A673 (cell line): ENCODE data around the gene RBM15. TPM values are rescaled to one million over a fixed set of nuclear protein-coding genes. Genes with fewer than 3 reads are reported as not detected.

Experiments
- BruUV-seq: library from RNA; stranded (reverse); fragments of 400-500 nt; replicated peaks from 2 replicates; lab custom pipeline; 2021; lab: Mats Ljungman, UMichigan
- CTCF ChIA-PET: fragments of 300-600 bp; sonication (Branson Sonifier 250); formaldehyde crosslinking; loops from one replicate; lab custom pipeline; 2022; ENCODE audit warnings: antibody characterized with exemption; lab: Charles Lee
- POLR2A ChIA-PET: fragments of 300-600 bp; sonication (Branson Sonifier 250); formaldehyde crosslinking; loops from one replicate; lab custom pipeline; 2022; ENCODE audit warnings: antibody characterized with exemption; ENCODE audit not compliant: low non-redundant PET; lab: Charles Lee
- DNase-seq: peaks from one replicate; pipeline ENCODE4 v3.0.0-alpha.2; 2015; ENCODE audit warnings: low spot score
- H3K27ac ChIP-seq: fragments of 200-600 bp; sonication (generic); 2 replicates; pipeline ENCODE4 v1.5.1; 2016; ENCODE audit warnings: mixed run types, low read depth, mild to moderate bottlenecking, mixed read lengths, antibody characterized with exemption, low read length; ENCODE audit not compliant: poor library complexity, severe bottlenecking
- H3K27me3 ChIP-seq: fragments of 200-600 bp; sonication (generic); replicated peaks from 2 replicates; pipeline ENCODE4 v1.6.1; 2017; ENCODE audit warnings: mixed run types, low read depth, mild to moderate bottlenecking, mixed read lengths, antibody characterized with exemption, low read length; ENCODE audit not compliant: insufficient read depth, poor library complexity
- H3K36me3 ChIP-seq: fragments of 200-600 bp; sonication (generic); 2 replicates; pipeline ENCODE4 v1.6.1; 2016; ENCODE audit warnings: mixed run types, mild to moderate bottlenecking, mixed read lengths, antibody characterized with exemption, low read length; ENCODE audit not compliant: insufficient read depth, poor library complexity, severe bottlenecking
- H3K4me1 ChIP-seq: fragments of 200-600 bp; sonication (generic); 2 replicates; pipeline ENCODE4 v1.6.1; 2017; ENCODE audit warnings: mixed run types, mild to moderate bottlenecking, mixed read lengths, antibody characterized with exemption, low read length; ENCODE audit not compliant: insufficient read depth, poor library complexity, severe bottlenecking
- H3K4me3 ChIP-seq: fragments of 200-600 bp; sonication (generic); 2 replicates; pipeline ENCODE4 v1.5.1; 2016; ENCODE audit warnings: low read depth, mixed run types, mild to moderate bottlenecking, mixed read lengths, low read length; ENCODE audit not compliant: poor library complexity, severe bottlenecking
- H3K9me3 ChIP-seq: fragments of 200-600 bp; sonication (generic); 2 replicates; pipeline ENCODE4 v1.6.1; 2016; ENCODE audit warnings: mixed run types, low read depth, mild to moderate bottlenecking, mixed read lengths, antibody characterized with exemption, low read length; ENCODE audit not compliant: poor library complexity, severe bottlenecking
- EZH2 ChIP-seq: fragments of 200-600 bp; sonication (generic); IDR thresholded peaks from 2 replicates; pipeline ENCODE4 v1.6.1; 2017; ENCODE audit warnings: borderline replicate concordance, low read depth, mild to moderate bottlenecking, mixed read lengths, antibody characterized with exemption, low read length; ENCODE audit not compliant: poor library complexity, severe bottlenecking
- intact Hi-C: fragments of 100-400 bp; cut with micrococcal nuclease; formaldehyde crosslinking; loops from one replicate; pipeline ENCODE4 v1.10.0; 2022; ENCODE audit not compliant: unreplicated experiment
- total RNA-seq: library from RNA; stranded (reverse); gene quantifications from 2 replicates; pipeline ENCODE4 v1.2.3, GENCODE V29; 2021
- TF ChIP-seq, protein P1 (sequence below): fragments of 300-800, 200-600 bp; sonication (generic); conservative IDR thresholded peaks from 2 replicates; pipeline ENCODE4 v1.5.1; 2017; ENCODE audit warnings: low read depth, mild to moderate bottlenecking, antibody characterized with exemption, low read length, moderate library complexity, mixed read lengths

The RBM15 gene
- total RNA-seq, 1 experiment from 2014 or later = 60.3 TPM

- Histone ChIP-seq H3K9me3 (no peaks in the 10 kb centered on the region), H3K27ac (no peak overlapping the region), H3K27me3 (no peaks in the 10 kb centered on the region), H3K4me3 (no peak overlapping the region), H3K4me1 (peaks cover 7% of the 10 kb centered on the region), H3K36me3 (peaks cover under 1% of the 10 kb centered on the region)
- no peak for DNase-seq
- TF ChIP-seq, protein P1, sequence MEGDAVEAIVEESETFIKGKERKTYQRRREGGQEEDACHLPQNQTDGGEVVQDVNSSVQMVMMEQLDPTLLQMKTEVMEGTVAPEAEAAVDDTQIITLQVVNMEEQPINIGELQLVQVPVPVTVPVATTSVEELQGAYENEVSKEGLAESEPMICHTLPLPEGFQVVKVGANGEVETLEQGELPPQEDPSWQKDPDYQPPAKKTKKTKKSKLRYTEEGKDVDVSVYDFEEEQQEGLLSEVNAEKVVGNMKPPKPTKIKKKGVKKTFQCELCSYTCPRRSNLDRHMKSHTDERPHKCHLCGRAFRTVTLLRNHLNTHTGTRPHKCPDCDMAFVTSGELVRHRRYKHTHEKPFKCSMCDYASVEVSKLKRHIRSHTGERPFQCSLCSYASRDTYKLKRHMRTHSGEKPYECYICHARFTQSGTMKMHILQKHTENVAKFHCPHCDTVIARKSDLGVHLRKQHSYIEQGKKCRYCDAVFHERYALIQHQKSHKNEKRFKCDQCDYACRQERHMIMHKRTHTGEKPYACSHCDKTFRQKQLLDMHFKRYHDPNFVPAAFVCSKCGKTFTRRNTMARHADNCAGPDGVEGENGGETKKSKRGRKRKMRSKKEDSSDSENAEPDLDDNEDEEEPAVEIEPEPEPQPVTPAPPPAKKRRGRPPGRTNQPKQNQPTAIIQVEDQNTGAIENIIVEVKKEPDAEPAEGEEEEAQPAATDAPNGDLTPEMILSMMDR = no peak
- no peak for TF ChIP-seq EZH2
- POLR2A ChIA-PET = no interaction called here
- BruUV-seq = no TSS peak
- CTCF ChIA-PET = no interaction called here
- intact Hi-C loops = no loop called here
Observed at GRCh38 chr1:110335265-110335664, 3.9 kb upstream of the RBM15 start.

DNA sequence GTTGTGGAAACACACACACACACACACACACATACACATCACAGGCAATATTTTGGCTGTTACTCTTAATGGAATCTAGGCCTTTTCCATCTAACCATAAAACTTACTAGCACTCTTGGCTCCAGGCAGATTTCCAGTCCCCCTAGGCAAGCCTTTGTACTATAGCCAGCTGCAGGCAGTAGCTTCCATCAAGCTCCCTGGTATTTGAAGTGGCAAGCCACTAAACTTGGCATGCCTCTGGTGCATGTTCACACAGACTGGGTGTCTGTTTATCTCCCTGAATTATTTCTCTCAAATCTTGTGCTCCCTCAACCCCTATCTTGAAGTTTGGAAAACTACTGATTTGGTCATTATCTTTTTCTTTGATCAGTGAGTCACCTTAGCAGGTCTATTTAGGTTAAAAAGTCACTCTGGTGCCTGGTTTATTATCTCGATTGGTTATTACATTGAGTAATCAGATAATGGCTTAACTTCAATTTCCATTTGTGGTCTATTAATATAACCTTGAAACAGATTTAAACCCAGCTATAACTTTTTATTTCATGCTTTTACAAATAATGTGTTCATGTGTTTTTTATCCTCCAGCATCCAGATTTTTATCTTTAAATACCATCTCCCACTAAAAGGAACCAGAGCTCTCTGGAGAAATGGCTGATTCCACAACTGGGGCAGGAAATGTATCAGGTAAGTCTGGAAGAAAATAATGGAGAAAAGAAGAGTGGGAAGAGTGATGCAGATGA lies 2.7 kb upstream of the RBM15 start:
- POLR2A ChIA-PET = no interaction called here

DNA sequence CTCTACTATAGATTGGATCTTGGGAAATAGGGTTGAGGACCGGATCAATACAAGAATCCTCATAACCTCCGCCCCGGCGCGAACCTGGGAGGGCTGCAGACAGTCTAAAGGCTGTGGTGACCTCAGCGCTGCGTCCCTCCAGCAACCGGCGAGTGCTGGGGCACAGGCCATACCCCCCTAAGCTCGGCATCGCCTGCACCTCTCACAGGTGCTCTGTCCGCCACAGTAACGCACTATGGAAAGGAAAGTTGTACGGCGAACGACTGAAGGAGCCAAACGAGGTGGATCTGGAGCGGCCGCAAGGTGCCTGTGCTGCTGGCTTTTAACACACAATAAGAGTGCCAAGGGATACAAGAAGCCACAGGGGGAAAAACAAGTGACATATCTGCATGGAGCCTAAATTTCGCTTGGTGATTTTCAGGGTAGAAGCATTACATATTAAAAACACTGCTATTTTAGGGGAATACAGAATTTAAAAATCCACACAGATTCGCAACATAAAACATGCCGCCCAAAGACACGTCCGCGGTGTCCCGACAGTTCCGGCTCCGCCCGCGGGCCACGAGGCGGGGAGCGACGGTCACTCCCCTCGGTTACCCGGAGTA lies 1.4 kb upstream of the RBM15 start:
- TF ChIP-seq, protein P1 = no peak
- no peak for TF ChIP-seq EZH2
- no peaks in the 10 kb centered on the region for H3K9me3 ChIP-seq
- H3K36me3 ChIP-seq = peaks cover 26% of the 10 kb centered on the region
- ChIA-PET CTCF (interaction anchor here (1.3 kb wide), 1 partner anchor 130 kb away, joined by 5 read pairs; no protein-coding TSS in a partner anchor), POLR2A (no interaction called here)
- no peaks in the 10 kb centered on the region for H3K27me3 ChIP-seq
- peak overlapping the region; percentile 75 for H3K4me3 ChIP-seq
- BruUV-seq = TSS peak; percentile 71
- no peak for DNase-seq
- intact Hi-C loops = loop anchor here (2.0 kb wide), 1 partner anchor 69 kb away; the partner anchor contains the start of gene LAMTOR5
- peak overlapping the region; percentile 98 for H3K27ac ChIP-seq
- peaks cover 25% of the 10 kb centered on the region for H3K4me1 ChIP-seq

More for the DNA sequence above, 2.7 kb upstream of the RBM15 start:
- Histone ChIP-seq H3K9me3 (no peaks in the 10 kb centered on the region), H3K36me3 (peaks cover 13% of the 10 kb centered on the region), H3K27me3 (no peaks in the 10 kb centered on the region), H3K27ac (peak overlapping the region; percentile 98), H3K4me1 (peaks cover 15% of the 10 kb centered on the region), H3K4me3 (no peak overlapping the region)
- TF ChIP-seq, protein P1 = no peak
- no peak for TF ChIP-seq EZH2
- CTCF ChIA-PET = no interaction called here
- DNase-seq = no peak
- intact Hi-C loops = no loop called here
- no TSS peak for BruUV-seq
